HepG2 (cell line): ENCODE data around the gene FYB2. TPM values are rescaled to one million over a fixed set of nuclear protein-coding genes. Genes with fewer than 3 reads are reported as not detected.

ENCODE experiments used
- AHR ChIP-seq: IDR thresholded peaks from 2 replicates; pipeline ENCODE4 v1.6.1; 2018; ENCODE audit warnings: missing genetic modification reagents, missing compliant biosample characterization
- CBX5 ChIP-seq: sonication (generic); formaldehyde crosslinking; IDR thresholded peaks from 2 replicates; pipeline ENCODE4 v1.4.0; 2020; ENCODE audit warnings: missing genetic modification reagents, borderline replicate concordance
- CENPBD1 ChIP-seq: sonication (generic); formaldehyde crosslinking; IDR thresholded peaks from 2 replicates; pipeline ENCODE4 v1.8.0; 2022; ENCODE audit warnings: missing genetic modification reagents, low read depth, mild to moderate bottlenecking, borderline replicate concordance
- MAX ChIP-seq: IDR thresholded peaks from 2 replicates; pipeline ENCODE4 v1.6.1; 2012; ENCODE audit warnings: inconsistent platforms
- MLX ChIP-seq: IDR thresholded peaks from 2 replicates; pipeline ENCODE4 v1.6.1; 2016
- NCOA2 ChIP-seq: sonication (generic); formaldehyde crosslinking; IDR thresholded peaks from 2 replicates; pipeline ENCODE4 v1.8.0; 2022; ENCODE audit warnings: inconsistent platforms
- SIX1 ChIP-seq: sonication (generic); formaldehyde crosslinking; IDR thresholded peaks from 2 replicates; pipeline ENCODE4 v1.4.0; 2020; ENCODE audit warnings: missing genetic modification reagents, borderline replicate concordance
- SMARCC2 ChIP-seq: fragments of 450-650 bp; IDR thresholded peaks from 2 replicates; pipeline ENCODE4 v1.6.1; 2017; ENCODE audit warnings: antibody characterized with exemption, mild to moderate bottlenecking
- SNRNP70 ChIP-seq: fragments of 200-400 bp; formaldehyde crosslinking; IDR thresholded peaks from 2 replicates; pipeline ENCODE4 v1.6.1; 2017; ENCODE audit warnings: mild to moderate bottlenecking, low read depth, low read length, moderate library complexity
- SP140L ChIP-seq: sonication (generic); formaldehyde crosslinking; IDR thresholded peaks from 2 replicates; pipeline ENCODE4 v1.4.0; 2020; ENCODE audit warnings: missing genetic modification reagents, borderline replicate concordance
- STAG1 ChIP-seq: sonication (generic); formaldehyde crosslinking; IDR thresholded peaks from 2 replicates; pipeline ENCODE4 v1.4.0; 2020; ENCODE audit warnings: missing genetic modification reagents
- SUZ12 ChIP-seq: fragments of 150-350 bp; IDR thresholded peaks from 2 replicates; pipeline ENCODE4 v1.6.1; 2014; ENCODE audit warnings: low read depth, low read length
- TFE3 ChIP-seq: IDR thresholded peaks from 2 replicates; pipeline ENCODE4 v1.6.1; 2016
- TOE1 ChIP-seq: sonication (generic); formaldehyde crosslinking; IDR thresholded peaks from 2 replicates; pipeline ENCODE4 v1.4.0; 2020; ENCODE audit warnings: mild to moderate bottlenecking, missing genetic modification reagents
- ZIK1 ChIP-seq: sonication (generic); formaldehyde crosslinking; IDR thresholded peaks from 2 replicates; pipeline ENCODE4 v1.5.0; 2020; ENCODE audit warnings: mild to moderate bottlenecking, low read depth, missing genetic modification reagents, borderline replicate concordance
- ZNF280B ChIP-seq: sonication (generic); formaldehyde crosslinking; IDR thresholded peaks from 2 replicates; pipeline ENCODE4 v1.5.0; 2020; ENCODE audit warnings: missing genetic modification reagents, mild to moderate bottlenecking, borderline replicate concordance
- ZNF331 ChIP-seq: sonication (generic); formaldehyde crosslinking; IDR thresholded peaks from 2 replicates; pipeline ENCODE4 v1.4.0; 2020; ENCODE audit warnings: missing genetic modification reagents
- ZNF512B ChIP-seq: sonication (generic); formaldehyde crosslinking; IDR thresholded peaks from 2 replicates; pipeline ENCODE4 v1.5.1; 2020; ENCODE audit warnings: missing genetic modification reagents, mild to moderate bottlenecking, borderline replicate concordance
- ZNF556 ChIP-seq: sonication (generic); formaldehyde crosslinking; IDR thresholded peaks from 2 replicates; pipeline ENCODE4 v1.4.0; 2020; ENCODE audit warnings: mild to moderate bottlenecking, missing genetic modification reagents, borderline replicate concordance
- ZNF644 ChIP-seq: IDR thresholded peaks from 2 replicates; pipeline ENCODE4 v1.6.1; 2016; ENCODE audit warnings: low read depth
- ZNF790 ChIP-seq: sonication (generic); formaldehyde crosslinking; IDR thresholded peaks from 2 replicates; pipeline ENCODE4 v1.8.0; 2022; ENCODE audit warnings: missing genetic modification reagents, mild to moderate bottlenecking, borderline replicate concordance
- ZNF841 ChIP-seq: sonication (generic); formaldehyde crosslinking; IDR thresholded peaks from 2 replicates; pipeline ENCODE4 v1.8.1; 2023; ENCODE audit warnings: missing genetic modification reagents, borderline replicate concordance
- polyA plus RNA-seq, 8 experiments: library from polyadenylated mRNA; depleted of rRNA in 3 of 8; stranded (reverse) in 7 of 8; unstranded in 1 of 8; fragments of >200 nt; fragmentation: Illumina TruSeq in 4 of 8; extraction: Trizol in 4 of 8; gene quantifications; 2 replicates each; pipeline versions ENCODE4 v1.2.1 to v1.2.3, GENCODE V29; 2011 to 2016; ENCODE audit warnings: low read depth in 4 of 8, missing spikeins in 1 of 8, mixed read lengths in 1 of 8; ENCODE audit not compliant: insufficient read depth in 1 of 8
- total RNA-seq, 5 experiments: library from RNA; depleted of rRNA; stranded (reverse); fragments of >200 nt; fragmentation: Illumina TruSeq; extraction: Trizol; gene quantifications; 2 replicates each; pipeline ENCODE4 v1.2.3, GENCODE V29; 2016; ENCODE audit warnings: low read depth in 1 of 5

Gene FYB2
- total and polyA plus RNA-seq, 2 of the 13 experiments (the other 11 are each of a cell fraction or from before 2014, with no cell fraction given) = 1.2 to 2.7 TPM

GRCh38 chr1:56820755-56821461 is 1.7 kb upstream of the FYB2 start (continued):
- TF ChIP-seq TFE3 = no peak
- no peak for TF ChIP-seq ZNF280B (CRISPR knock-in tag)
- TF ChIP-seq SUZ12 = no peak
- TF ChIP-seq SIX1 (CRISPR knock-in tag) = peak; percentile 25; the same call in 1 of the 2 replicates
- no peak for TF ChIP-seq CENPBD1
- no peak for TF ChIP-seq ZNF644 (CRISPR knock-in tag)
- no peak for TF ChIP-seq MLX (CRISPR knock-in tag)
- TF ChIP-seq ZNF556 (CRISPR knock-in tag) = no peak
- no peak for TF ChIP-seq ZNF512B (CRISPR knock-in tag)
- no peak for TF ChIP-seq ZNF331 (CRISPR knock-in tag)
- no peak for TF ChIP-seq SP140L (CRISPR knock-in tag)
- no peak for TF ChIP-seq SMARCC2
- TF ChIP-seq AHR (CRISPR knock-in tag) = no peak
- TF ChIP-seq SNRNP70 = no peak
- TF ChIP-seq NCOA2 = 0 out of 2 replicates have a peak, but pooled peaks have one; percentile 26
- no peak; the same call in 1 of the 2 replicates for TF ChIP-seq MAX
- TF ChIP-seq TOE1 = no peak
- no peak for TF ChIP-seq ZNF841 (CRISPR knock-in tag)
- no peak for TF ChIP-seq ZIK1
- TF ChIP-seq STAG1 (CRISPR knock-in tag) = peak; percentile 90
- TF ChIP-seq CBX5 = no peak
- no peak for TF ChIP-seq ZNF790
